ENCODE data around the gene PLOD1. TPM values are rescaled to one million over a fixed set of nuclear protein-coding genes. Genes with fewer than 3 reads are reported as not detected.
"Not testable (repeated sequence)": the region's sequence is repeated elsewhere in the genome, so short reads cannot be mapped to it uniquely, and the experiment has no call there.

Gene PLOD1
- total RNA-seq, result 35.5 TPM

DNA sequence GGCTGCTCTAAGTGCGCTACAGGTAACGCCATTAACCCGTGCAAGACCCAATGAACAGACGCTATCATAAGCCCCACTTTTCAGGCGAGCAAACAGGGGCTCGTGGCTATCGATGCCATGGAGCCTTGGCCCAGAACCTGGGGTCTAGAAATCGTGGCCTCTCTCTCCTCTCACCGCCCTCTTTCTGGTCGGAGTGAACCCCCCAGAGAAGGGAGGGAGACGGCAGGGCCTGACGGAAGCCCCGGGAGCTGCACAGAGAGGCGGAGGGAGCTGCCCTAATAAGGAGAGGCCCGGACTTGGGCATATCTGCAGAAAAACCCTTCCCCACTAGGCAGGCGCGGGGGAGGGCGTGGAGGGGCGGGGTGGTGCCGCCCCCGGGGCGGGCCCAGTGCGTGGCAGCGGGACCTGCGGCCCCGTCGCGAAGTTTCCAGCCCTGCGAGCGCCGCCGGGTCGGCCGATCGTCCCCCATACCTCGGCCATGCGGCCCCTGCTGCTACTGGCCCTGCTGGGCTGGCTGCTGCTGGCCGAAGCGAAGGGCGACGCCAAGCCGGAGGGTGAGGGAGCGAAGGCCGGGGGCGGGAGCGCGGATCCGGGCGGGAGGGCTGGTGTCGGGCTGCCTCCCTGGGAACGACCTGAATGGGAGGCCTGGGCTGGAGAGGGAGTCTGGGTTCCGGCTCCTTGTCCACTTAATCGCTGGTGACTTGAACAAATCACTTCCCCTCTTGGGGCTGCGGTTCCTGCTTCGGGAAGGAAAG is at the start of gene PLOD1:
PLOD1 (plus strand) TSS at position 416 of the 755 bp plus-strand sequence; CDS start at position 479, 63 bp downstream.
- DNase-seq (ENCODE audit: low read depth in 2 of 3, low spot score in 2 of 3), result peak; percentile 54 to 84 (median 82)

DNA sequence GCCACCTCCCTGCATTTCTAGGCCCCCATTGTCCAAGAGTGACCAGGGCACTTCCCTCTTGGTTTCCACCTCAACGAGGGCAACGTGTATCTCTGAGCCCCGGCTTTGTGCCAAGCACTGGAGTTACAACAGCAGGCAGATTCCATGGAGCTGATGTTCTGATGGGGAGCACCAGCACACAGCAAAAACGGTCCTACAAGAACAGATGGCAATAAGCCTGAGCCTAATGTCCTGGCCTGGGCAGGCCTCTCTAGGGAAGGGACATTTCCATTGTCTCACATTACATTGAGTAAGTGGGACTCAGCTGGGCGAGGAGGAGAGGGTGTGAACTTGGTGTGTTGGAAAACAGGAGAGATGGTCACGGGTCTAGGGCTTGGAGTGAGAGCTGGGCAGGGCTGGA is 48.6 kb upstream of the PLOD1 start:
- no peak for DNase-seq (ENCODE audit: low read depth in 2 of 3, low spot score in 2 of 3)

DNA sequence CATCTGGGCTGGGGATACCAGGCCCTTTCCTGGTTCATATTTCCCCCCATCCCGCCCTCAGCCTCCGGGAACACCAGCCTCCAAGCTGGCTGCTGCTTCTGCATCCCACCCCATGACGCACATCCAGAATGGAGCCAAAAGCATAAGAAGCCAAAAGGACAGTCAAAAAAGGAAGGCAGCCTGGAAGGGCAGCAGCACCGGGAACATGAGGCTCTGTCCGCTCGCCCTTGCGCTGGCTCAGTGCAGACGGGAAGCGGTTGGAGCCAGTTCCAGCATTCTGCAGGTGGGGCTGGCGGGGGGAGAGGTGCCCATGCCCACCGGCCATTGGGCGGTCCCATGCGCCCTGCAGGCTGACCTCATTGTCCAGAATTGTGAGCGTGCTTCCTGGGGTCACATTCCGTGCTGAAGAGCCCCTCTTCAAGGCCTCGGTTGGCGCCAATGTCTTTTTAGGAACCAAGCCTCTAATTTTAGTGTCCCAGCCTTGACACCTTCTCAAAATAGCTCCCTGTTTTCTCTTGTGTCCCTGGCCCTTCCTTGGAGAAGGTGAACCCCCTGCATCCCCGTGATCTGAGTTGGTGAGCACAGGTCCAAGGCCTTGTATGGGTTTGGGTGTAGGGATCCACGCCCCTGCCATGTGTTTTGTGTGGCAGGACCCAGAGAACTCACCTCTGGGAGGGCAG is 47.4 kb upstream of the PLOD1 start:
- no peak for DNase-seq (ENCODE audit: low read depth in 2 of 3, low spot score in 2 of 3)

DNA sequence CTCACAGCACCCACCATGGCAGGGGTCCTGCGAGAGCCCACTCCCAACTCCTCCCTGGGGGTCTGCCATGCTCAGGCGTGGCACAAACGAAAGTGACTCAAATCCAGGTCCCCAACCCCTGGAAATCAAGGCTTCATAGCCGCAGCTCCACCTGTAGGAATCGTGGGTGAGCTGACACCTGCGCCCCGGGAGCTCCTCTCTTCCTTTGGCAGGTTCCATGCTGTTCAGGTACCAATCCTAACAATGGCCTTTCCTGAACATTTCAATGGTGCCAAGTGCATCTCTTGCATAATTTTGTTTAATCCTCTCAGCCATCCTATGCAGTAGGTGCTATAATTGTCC is 46.9 kb upstream of the PLOD1 start:
- no peak for DNase-seq (ENCODE audit: low read depth in 2 of 3, low spot score in 2 of 3)

DNA sequence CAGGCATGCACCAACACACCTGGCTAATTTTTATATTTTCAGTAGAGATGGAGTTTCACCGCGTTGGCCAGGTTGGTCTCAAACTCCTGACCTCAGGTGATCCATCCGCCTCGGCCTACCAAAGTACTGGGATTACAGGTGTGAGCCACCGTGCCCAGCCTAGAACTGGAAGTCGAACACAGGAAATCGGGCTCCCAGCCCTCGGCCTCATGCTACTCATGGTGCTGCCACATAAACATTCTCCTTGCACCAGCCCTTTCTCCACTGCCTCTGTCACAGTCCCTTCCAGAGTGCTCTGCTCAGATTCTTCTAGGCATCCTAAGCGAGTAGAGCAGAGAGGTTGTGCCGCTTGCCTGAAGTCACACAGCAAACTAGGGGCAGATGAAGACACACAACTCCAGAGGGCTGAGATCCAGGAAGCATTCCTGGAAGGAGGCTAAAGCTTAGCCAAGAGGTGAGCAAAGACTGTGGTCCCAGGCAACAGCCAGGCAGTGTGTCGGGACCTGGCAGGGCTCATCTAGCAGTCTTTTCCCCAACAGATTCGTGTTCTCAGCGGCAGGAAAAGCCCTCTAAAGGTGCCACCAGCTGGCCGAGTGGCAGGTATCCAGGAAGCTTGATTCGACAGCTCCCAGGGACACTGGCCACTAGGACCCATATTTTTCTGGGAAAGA is 46.2 kb upstream of the PLOD1 start:
- DNase-seq (ENCODE audit: low read depth in 2 of 3, low spot score in 2 of 3), result no peak

DNA sequence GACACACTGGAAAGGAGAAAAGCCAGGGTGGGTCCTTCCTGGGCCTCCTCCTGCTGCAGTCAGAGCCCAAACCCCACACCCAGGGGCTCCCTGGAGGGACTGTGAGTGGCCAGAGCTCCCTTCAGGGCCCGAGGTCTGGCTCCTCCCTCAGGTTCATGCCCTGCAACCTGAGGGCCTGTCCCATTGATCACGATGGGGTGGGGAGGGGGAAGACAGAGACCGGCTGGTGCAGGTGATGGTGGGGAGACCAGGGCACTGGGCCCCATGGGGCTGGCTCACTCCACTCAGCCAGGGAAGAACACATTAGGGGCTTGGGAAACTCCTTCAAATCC is 45.7 kb upstream of the PLOD1 start:
- no peak for DNase-seq (ENCODE audit: low read depth in 2 of 3, low spot score in 2 of 3)

DNA sequence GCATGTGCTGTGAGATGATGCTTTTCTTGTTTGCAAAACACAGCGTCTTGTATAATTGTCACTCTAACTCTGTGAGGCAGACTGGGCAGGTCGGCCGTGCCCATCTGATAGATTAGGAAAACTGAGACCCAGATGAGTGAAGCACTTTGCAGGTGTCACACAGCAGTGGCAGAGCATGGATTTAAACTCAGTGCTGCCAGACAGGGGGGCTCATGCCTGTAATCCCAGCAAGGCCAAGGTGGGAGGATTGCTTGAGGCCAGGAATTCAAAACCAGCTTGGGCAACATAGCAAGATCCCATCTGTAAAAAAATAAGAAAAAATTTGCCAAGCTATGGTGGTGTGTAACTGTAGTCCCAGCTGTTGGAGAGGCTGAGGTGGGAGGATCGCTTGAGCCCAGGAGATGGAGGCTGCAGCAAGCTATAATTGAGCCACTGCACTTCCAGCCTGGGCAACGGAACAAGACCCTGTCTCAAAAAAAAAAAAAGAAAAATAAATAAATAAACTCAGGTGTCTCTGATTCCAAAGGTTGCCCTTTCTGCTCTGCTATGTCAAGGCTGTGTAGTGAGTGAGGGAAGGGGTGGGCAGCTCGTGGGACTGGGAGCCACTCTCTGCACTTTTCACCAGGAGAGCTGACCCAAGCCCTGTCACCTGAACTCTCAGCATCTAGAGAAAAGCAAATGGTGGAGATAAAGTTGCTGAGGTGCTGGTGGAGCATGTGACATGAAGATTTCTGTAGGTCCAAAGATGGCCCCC is 42.9 kb upstream of the PLOD1 start:
- DNase-seq (ENCODE audit: low read depth in 2 of 3, low spot score in 2 of 3), result no peak

DNA sequence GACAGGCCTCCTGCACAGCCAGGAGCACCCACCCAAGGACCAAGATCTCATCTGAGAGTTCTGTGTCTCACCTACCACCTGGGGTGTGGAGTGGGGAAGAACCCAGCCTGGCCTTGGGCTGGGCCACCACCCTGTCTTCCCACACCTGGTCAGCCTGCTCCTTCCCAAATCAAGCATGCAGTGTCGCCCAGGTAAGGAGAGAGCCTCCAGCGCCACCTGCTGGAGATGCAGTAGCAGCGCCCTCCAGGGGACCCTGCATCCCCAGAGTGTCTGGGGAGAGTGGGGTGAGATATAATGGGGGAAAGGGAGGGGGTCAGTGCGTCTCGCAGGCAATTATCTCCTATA is 40.6 kb upstream of the PLOD1 start:
- DNase-seq (ENCODE audit: low read depth in 2 of 3, low spot score in 2 of 3), result peak; percentile 41 to 56 (median 50)

DNA sequence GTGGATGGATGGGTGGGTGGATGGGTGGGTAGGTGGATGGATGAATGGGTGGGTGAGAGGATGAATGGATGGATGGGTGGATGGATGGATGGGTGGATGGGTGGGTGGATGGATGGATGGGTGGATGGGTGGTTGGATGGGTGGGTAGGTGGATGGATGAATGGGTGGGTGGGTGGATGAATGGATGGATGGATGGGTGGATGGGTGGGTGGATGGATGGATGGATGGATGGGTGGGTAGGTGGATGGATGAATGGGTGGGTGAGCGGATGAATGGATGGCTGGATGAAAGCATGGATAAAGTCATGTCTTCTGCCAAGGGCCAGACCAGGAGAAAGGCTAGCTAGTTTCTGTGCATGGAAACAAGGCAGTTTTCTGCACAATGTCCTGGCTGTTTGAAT is 40.0 kb upstream of the PLOD1 start:
- not testable (repeated sequence) for DNase-seq (ENCODE audit: low read depth in 2 of 3, low spot score in 2 of 3)

DNA sequence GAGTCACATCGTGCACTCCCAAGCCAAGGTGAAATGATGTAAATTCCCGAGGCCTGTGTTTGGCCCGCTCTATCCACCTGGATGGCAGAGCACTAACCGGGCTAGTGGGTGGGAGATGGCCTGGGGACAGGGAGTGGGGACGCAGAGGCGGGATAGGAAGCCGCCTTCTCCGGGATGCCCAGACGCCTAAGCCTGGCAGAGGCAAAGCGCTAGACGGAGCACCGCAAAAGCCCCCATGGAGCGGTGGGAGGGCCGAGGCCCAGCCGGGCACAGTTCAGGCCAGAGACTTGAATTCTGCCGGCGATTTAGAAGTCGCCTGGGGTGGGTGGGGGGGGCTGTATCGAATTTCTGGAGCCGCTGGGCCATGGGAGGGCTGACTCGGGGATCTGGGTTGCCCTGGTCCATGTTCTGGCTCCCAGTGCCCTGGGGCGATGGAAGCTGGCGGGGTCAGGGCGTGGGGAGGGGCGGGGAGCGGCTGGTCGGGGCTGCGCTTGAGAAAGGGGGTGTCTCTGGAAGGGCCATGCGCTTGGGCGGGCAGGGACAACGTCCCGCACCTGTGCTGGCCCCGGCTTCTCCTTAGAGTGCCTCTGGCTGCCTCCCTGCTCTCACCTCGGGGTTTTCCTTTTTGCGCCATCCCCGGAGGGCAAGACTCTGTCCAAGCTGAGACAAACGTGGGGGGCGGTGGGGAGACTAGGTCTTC is 36.3 kb upstream of the PLOD1 start:
- no peak for DNase-seq (ENCODE audit: low read depth in 2 of 3, low spot score in 2 of 3)

DNA sequence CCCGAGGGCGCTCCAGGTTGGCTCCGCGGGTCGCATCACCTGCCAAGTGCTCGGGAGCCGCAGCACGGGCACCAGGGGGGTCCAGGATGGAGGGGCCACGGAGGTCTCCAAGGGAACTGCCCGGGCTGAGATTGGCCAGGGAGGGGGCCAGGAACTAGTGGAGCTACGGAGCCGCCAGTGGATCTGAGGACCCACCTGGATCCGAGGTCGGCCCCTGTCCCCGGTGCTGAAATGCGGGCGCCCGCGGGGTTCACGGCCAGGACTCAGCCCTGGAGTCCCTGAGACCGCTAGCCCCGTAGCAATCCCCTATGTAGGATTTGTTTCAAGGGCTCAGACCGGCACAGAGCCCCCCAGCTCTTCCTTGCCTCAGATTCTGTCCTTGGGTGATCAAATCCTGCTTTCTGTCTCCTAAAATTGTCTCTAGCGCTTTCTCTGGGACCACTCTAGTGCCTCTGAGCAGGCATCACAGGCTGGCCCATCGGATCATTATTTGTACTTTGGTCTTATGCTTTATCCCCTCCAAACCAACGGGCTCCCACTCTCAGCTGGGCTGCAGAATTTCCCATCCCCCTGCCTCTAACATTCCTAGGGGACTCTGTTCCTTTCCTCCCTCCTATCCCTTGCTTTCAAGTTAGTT is 35.6 kb upstream of the PLOD1 start:
- DNase-seq (ENCODE audit: low read depth in 2 of 3, low spot score in 2 of 3), result peak in 2 of 3 donors; percentile 18 to 50

DNA sequence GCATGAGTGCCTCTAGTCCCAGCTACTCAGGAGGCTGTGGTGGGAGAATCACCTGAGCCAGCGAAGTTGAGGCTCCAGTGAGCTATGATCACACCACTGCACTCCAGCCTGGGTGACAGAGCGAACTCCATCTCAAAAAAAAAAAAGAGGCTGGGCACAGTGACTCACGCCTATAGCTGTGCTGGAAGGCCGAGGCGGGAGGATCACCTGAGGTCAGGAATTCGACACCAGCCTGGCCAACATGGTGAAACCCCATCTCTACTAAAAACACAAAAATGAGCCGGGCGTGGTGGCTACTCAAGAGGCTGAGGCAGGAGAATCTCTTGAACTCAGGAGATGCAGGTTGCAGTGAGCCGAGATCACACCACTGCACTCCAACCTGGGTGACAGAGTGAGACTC is 33.1 kb upstream of the PLOD1 start:
- DNase-seq (ENCODE audit: low read depth in 2 of 3, low spot score in 2 of 3), result not testable (repeated sequence)

DNA sequence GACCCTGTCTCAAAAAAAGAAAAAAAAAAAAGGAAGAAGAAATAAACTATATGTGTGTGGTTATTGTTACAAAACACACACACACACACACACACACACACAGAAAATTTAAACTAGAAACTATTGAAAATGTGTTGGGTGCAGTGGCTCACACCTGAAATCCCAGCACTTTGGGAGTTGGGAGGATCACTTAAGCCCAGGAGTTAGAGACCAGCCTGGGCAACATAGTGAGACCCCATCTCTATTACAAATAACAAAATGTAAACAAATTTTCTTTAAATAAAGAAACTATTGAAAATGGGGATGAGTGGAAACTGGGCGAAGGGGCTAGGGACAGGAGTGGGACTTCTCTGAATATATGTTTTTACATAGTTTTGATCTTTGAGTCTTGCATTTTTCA is 31.3 kb upstream of the PLOD1 start:
- no peak for DNase-seq (ENCODE audit: low read depth in 2 of 3, low spot score in 2 of 3)

DNA sequence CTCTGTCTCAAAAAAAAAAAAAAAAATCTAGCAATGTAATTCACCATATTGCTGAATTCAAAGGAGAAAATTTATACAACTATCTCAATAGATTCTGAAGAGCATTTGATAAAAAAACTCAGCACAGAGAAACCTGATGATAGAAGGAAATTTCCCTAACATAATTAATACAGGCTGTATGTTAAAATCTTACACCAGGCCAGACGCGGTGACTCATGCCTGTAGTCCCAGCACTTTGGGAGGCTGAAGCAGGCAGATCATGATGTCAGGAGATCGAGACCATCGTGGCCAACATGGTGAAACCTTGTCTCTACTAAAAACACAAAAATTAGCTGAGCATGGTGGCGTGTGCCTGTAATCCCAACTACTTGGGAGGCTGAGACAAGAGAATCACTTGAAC is 30.4 kb upstream of the PLOD1 start:
- not testable (repeated sequence) for DNase-seq (ENCODE audit: low read depth in 2 of 3, low spot score in 2 of 3)

DNA sequence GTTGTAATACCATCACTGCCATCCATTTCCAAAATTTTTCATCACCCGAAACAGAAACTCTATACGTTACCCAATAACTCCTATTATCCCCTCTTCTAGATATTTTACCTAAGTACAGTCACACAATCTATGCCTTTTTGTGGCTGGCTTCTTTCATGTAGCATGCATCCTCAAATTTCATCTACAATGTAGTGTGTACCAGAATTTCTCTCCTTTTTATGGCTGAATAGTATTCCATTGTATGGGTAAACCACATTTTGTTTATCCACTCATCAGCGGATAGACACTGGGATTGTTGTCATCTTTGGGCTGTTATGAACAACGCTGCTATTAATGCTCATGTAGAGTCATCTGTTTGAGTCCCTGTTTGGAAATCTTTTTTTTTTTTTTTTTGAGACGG is 29.5 kb upstream of the PLOD1 start:
- no peak for DNase-seq (ENCODE audit: low read depth in 2 of 3, low spot score in 2 of 3)

DNA sequence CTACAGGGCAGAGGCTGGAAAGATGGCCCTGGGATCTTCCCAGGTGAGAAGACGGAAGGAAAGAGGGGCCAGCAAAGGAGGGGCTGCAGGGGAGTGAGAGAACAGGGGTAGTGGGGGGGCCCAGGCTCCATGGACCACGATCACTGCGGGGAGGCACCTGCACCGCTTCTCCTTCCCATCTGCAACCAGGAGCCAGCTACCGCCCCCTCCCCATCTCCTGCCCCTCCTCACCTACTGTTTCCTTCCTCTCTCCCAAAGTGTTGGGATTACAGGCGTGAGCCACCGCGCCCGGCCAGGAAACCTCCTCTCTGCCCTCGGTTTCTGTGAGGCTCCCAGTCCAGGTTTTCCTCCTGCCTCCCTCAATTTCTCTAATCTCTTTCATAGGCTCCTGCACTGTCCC is 27.6 kb upstream of the PLOD1 start:
- no peak for DNase-seq (ENCODE audit: low read depth in 2 of 3, low spot score in 2 of 3)

DNA sequence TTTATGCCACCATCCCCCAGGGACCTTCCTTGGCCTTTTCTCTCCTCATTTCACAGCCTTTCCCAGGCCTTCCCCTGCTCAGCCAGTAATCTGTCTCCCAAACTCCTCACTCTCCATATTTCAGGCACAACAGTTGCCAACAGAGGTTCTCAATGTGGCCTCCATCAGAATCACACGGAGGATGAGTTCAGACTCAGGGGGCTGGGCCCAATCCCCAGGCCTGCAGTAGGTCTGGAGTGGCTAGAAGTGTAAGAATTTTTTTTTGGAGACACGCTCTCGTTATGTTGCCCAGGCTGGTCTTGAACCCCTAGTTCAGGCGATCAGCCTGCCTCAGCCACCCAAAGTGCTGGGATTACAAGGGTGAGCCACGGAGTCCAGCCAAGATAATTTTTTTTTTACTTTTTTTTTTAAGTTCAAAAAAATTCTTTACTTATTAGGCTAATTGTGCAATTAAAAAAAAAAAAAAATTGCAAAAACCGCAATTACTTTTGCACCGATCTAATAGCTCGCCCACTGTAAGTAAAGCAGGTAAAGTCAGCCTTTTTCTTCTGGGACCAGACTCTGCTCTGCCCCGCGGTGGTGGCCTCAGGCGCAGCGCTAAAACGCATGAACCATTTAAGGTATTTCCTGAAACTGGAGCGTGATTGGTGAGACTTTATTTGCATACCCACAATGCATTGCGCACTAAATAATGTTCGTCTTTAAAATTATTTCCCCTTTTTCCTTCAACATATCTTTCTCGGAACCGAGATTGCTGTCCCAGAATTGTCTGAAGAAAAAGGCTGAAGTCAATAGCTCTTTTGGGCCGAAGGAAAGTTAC is 27.0 kb upstream of the PLOD1 start:
- peak; percentile 81 to 98 (median 94) for DNase-seq (ENCODE audit: low read depth in 2 of 3, low spot score in 2 of 3)

DNA sequence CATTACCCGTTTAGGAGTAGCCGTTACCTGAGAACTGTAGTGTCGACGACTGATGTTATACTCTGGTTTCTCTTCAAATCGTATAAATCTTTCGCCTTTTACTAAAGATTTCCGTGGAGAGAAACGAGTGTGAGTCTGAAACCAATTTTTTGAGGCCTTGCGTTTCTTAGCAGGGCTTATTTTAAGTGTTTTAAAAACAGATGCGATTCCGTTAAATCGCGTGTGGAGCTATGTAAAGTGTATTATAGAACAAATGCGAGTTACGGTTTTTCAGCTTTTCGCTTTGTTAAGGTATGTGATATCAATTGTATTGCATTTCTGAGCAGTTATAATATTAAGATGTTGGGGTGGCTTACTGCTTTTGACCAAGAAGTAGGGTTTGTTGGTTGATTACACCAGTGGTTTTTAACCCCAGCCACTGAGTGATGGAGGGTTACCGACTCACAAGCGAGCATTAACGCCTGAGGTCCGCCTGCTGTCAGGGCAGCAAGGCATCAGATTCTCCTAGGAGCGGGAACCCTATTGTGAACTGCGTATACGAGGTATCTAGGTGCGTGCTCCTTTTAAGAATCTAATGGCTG is 26.3 kb upstream of the PLOD1 start:
- DNase-seq (ENCODE audit: low read depth in 2 of 3, low spot score in 2 of 3), result peak in 2 of 3 donors; percentile 86 to 96

DNA sequence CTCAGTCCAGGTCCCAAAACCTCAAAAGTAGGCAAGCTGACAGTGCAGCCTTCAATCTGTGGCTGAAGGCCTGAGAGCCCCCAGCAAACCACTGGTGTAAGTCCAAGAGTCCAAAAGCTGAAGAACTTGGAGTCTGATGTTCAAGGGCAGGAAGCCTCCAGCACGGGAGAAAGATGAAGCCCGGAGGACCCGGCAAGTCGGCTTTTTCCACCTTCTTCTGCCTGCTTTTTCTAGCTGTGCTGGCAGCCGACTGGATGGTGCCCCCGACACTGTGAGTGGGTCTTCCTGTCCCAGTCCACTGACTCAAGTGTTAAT is 23.6 kb upstream of the PLOD1 start:
- DNase-seq (ENCODE audit: low read depth in 2 of 3, low spot score in 2 of 3), result not testable (repeated sequence)
